ENCODE data around the gene BICRAL.
"Not testable (repeated sequence)": the region's sequence is repeated elsewhere in the genome, so short reads cannot be mapped to it uniquely, and the experiment has no call there.

The BICRAL gene

DNA sequence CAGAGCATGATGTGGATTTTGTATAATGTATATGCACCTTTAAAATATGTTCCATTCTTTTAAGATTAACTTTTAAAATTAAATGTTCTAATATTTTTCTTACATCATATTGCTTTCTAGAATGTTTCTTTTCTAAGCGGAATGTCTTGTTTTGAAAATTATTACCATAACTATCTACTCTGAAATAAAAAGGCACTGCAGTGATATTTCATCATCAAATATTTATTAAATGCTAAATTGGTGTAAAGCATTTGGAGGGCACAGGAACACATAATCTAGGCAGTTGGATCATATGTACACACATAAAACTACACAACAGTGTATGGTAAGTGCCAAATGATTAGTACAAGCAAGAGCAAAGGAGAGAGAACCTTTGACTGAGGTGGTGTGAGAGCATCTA lies 13.8 kb downstream of the BICRAL start:
- DNase-seq (ENCODE audit: low read depth in 2 of 2) = no peak

DNA sequence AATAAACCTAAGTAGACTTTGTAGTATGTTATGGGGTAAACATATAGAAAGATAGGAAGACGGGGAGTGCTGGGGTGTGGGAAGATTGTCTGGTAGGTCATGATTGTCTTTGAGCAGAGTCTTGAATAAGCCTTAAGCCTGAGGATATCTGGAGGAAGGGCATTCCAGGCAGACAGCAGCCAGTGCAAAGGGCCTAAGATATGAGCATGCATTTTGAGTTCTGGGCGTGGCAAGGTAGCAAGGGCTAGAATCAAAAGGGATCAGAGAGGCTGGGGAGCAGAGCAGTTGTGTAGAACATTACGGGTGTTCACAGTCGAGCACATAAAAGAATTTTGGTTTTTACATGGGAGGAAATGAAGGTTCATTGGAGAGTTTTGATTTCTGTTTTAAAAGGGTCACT lies 14.3 kb downstream of the BICRAL start:
- no peak for DNase-seq (ENCODE audit: low read depth in 2 of 2)

GRCh38 chr6:42797696-42798095 lies 15.8 kb downstream of the BICRAL start:
- DNase-seq (ENCODE audit: low read depth in 2 of 2) = not testable (repeated sequence)

GRCh38 chr6:42805297-42805861 lies 23.5 kb downstream of the BICRAL start:
- no peak for DNase-seq (ENCODE audit: low read depth in 2 of 2)

GRCh38 chr6:42806359-42806758 lies 24.5 kb downstream of the BICRAL start:
- DNase-seq (ENCODE audit: low read depth in 2 of 2) = not testable (repeated sequence)

DNA sequence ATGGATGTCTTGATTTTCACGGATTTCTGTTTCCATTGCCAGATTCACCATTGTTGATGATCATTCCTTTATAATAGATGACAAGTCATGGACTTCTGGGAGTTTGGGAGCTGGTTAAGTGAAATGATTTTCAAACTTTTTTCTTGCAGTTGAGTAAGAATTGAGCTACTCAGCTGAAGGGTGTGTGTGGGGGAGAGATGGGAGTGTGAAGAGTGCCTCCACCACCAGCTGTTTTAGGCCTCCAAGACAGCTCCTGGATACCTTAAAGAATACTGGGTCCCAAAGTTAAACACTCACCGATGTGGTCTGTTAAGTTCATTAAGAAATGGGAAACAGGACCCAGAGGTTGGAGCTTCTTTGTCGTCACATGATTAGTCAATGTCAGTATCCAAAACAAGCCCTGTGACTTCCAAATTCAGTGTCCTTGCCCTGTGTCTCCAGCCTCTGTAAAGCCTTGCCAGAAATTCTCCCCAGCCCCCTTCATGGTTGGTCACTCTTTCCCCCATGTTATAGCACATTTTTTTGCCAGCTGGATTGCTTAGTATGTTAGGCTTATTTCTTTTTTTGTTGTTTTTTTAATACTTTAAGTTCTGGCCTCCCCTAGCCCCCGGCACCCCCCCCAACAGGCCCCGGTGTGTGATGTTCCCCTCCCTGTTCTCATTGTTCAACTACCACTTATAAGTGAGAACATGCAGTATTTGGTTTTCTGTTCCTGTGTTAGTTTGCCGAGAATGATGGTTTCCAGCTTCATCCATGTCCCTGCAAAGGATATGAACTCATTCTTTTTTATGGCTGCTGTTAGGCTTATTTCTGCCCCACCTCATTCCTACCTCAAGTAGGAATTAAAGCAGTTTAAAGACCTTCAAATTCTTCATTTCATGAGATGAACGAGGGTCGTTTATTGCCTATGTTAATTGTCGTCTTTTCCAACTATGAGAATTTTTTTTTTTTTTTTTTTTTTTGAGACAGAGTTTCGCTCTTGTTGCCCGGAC lies 26.9 kb downstream of the BICRAL start:
- no peak for DNase-seq (ENCODE audit: low read depth in 2 of 2)

GRCh38 chr6:42813074-42813645 lies 31.3 kb downstream of the BICRAL start:
- DNase-seq (ENCODE audit: low read depth in 2 of 2) = no peak

GRCh38 chr6:42813906-42814444 lies 32.1 kb downstream of the BICRAL start:
- no peak for DNase-seq (ENCODE audit: low read depth in 2 of 2)

GRCh38 chr6:42815726-42816125 lies 33.9 kb downstream of the BICRAL start:
- DNase-seq (ENCODE audit: low read depth in 2 of 2) = not testable (repeated sequence)

DNA sequence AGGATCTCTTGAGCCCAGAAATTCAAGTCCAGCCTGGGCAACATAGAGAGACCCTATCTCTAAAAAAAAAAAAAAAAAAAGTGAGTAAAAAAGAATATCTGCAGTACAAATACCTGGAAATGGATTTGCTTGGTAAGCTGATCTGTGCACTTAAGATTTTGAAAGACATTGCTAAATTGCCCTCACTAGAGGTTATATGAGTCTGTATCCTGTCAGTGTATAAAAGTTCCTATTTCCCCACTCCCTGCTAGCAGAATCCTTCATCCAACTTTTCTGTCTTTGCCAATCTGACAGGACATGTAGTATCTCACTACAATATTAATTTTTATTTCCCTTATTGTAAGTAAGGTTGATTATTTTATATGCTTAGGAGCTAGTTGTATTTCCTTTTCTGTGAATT lies 36.1 kb downstream of the BICRAL start:
- no peak for DNase-seq (ENCODE audit: low read depth in 2 of 2)

DNA sequence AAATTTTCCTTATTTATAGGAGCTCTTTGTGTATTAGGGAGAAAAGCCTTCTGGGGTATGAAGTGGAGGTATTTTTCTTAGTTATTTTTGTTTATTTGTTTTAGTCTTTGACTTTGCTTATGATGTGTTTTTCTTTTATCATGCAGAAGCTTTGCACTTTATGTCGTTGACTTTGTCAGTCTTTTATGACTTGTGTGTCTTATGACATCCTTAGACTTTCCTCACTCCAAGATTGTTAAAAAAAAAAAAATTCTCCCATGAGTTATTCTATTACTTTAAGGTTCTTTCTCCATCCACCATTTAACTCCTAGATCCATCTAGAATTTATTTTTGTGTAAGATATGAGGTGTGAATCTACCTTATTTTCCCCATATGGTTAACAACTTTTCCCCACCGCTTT lies 36.6 kb downstream of the BICRAL start:
- DNase-seq (ENCODE audit: low read depth in 2 of 2) = no peak

GRCh38 chr6:42818878-42819277 lies 37.0 kb downstream of the BICRAL start:
- DNase-seq (ENCODE audit: low read depth in 2 of 2) = no peak

DNA sequence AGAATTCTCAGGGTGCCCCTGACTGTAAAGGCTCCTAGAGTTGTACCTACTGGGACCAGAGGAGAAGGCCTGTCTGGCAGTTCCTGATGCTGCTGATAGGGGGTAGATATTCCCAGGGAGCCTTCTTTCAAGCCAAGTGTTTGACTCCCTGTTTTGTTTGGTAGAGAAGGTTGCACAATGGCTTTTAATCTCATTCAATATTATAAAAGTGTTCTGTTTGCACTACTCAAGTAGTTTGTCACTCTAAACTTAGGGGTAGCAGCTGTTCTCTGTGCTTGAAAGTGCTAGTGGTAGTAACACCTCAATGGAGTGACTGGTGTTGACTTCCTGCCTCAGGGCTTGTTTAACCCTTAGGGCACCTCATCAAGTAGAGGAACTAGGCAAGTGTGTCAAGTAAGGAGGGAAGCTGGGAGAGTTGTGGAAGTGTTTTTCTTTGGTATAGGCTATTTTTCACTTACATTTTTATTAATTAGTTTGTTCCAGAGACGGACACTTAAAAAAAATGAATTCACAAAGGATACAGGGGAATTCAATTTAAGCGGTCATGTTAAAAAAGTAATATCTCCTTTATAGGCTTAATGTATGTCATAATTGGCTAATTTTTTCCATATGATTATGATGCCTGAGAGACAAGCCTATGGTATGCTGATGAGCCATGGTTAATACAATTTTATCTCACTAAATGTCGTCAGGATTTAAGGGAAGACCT lies 38.1 kb downstream of the BICRAL start:
- DNase-seq (ENCODE audit: low read depth in 2 of 2) = no peak

DNA sequence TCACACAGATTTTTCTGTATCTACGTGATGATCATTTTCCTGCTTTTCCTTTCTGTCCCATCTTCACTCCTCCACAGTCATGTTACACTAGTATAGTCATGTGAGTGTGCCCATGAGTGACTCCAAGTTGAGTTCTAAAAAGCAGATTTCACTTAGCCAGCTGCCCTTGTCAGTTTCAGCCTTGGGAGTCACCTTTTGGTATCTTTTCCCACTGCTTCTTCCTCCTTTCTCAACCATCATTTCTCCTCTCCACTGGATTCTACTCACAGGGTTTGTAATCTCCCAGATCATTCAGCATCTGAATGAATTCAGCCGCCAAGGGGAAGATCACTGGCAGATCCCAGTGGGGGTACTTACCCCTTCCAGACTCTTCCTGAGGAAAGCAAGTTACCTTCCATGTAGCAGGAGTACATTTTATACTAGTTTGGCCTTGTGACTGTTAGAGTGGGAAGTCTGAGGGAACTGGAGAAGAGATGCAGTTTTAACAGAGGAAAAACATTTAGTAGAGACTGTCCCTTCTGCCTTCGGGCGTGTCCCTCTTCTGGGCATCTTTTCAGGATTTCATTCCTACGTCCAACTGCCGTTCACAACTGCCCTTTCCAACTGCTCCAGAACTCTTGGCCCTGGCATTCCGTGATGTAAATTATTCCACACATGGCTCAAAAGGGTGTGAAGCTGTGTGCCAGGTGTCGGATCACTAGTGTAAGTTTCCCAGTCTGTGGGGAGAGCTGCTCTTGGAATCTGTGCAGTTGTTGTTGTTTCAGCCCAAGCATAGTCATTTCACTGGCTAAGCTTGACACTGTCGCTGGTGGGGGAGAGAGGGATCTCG lies 38.9 kb downstream of the BICRAL start:
- DNase-seq (ENCODE audit: low read depth in 2 of 2) = no peak

DNA sequence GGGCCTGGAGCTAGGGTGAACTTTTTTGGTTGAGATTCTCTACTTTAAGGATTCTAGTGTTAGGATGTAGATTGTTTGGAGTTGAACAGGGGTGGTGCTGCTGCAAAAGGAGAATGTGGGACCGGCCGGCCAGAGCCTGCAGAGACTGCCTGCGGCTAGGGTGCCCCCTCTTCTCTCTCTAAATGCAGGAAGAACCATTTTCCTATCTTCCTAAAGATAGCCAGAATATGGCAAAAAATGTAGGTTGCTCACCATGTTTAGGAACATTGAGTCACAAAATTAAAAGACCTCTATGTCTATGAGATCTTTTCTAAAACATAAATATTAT lies 39.5 kb downstream of the BICRAL start:
- no peak for DNase-seq (ENCODE audit: low read depth in 2 of 2)

- DNase-seq (ENCODE audit: low read depth in 2 of 2) = no peak
Observed at GRCh38 chr6:42821846-42822245, 40.0 kb downstream of the BICRAL start.

DNA sequence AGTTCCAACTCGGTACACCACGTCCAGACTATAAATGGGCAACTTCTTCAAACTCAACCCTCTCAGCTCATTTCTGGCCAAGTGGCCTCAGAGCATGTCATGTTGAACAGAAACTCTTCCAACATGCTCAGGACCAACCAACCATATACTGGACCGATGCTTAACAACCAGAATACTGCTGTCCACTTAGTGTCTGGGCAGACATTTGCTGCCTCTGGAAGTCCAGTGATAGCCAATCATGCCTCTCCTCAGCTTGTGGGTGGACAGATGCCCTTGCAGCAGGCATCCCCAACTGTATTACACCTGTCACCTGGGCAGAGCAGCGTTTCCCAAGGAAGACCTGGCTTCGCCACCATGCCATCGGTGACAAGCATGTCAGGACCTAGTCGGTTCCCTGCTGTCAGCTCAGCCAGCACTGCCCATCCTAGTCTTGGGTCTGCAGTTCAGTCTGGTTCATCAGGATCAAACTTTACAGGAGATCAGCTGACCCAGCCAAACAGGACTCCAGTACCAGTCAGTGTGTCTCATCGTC lies 47.8 kb downstream of the BICRAL start:
- DNase-seq (ENCODE audit: low read depth in 2 of 2) = no peak

- DNase-seq (ENCODE audit: low read depth in 2 of 2) = no peak
Observed at GRCh38 chr6:42831237-42831636, 49.4 kb downstream of the BICRAL start.

DNA sequence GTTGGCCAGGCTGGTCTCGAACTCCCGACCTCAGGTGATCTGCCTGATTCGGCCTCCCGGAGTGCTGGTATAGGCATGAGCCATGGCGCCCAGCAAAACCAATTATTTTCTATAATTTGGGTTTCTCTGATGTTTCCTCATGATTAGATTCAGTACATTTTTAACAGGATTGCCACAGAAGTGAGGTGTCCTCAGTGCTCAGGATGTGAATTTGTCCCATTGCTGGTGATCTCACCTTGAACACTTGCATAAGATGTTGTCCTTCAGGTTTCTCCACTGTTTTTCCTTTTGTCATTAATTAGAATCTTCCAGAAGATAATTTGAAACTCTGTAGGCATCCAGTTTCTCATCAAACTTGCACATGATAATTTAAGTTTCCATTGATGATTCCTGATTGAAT lies 52.2 kb downstream of the BICRAL start:
- DNase-seq (ENCODE audit: low read depth in 2 of 2) = no peak

GRCh38 chr6:42841844-42842584 lies 60.2 kb downstream of the BICRAL start:
- DNase-seq (ENCODE audit: low read depth in 2 of 2) = no peak
